ENCODE measurements around the gene CCDC188. TPM values are rescaled to one million over a fixed set of nuclear protein-coding genes. Genes with fewer than 3 reads are reported as not detected.
A peak's percentile ranks its signal among the peaks of the same experiment; 100 is the strongest.

Gene CCDC188
- total and polyA plus RNA-seq, 2 of the 8 experiments (the other 6 are each of a cell fraction or from before 2014, with no cell fraction given), result not detected

DNA sequence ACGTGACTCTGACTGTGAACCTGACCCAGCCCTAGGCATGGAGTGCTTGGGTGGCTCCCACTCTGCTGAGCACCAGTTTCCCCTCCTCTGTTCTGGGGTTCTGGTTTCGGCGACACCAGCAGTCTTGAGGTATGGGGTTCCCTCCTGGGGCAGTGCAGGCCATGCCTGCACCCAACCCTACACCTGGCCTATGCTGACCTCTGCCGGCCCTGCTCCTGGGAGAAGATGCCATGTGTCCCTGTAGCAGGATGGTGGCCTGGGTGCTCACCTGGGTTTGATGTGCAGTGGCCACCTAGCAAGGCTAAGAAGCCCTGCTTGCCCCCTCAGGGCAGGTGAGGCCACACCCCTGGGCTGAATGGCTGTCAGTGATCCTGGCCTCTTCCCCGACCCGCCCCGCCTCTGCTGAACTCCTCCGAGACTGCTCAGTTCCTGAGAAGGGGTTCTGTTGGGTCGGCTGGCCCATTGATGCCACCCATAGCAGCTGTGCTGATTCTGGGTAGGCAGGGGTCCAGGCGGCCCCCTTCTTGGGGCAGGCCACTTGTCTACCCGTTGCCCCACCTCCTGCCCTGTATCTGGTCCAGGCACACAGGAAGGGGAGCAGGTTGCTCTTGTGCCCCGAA, 16.8 kb downstream of the CCDC188 start:
- Histone ChIP-seq H3K4me2 (ENCODE audit: insufficient read depth in 1 of 2, low read depth in 2 of 2, low read length in 2 of 2) (no peak overlapping the region), H4K5ac (ENCODE audit: insufficient read length, low read depth, low read length) (no peak overlapping the region), H3K79me2 (ENCODE audit: control insufficient read depth in 1 of 2, insufficient read depth in 2 of 2, low read length in 2 of 2) (peaks cover 0 to 21% of the 10 kb centered on the region in 2 experiments; a peak in 3 of 4 replicates), H3K79me1 (ENCODE audit: low read depth, low read length) (peaks cover 17% of the 10 kb centered on the region), H3K4me3 (ENCODE audit: extremely low read depth in 1 of 4, insufficient read depth in 2 of 4, low read depth in 3 of 4, low read length in 4 of 4) (no peak overlapping the region), H3K56ac (replicated peaks; ENCODE audit: insufficient read length, low read depth, low read length) (no peak overlapping the region), H3K9ac (replicated peaks in 1 of 4; ENCODE audit: extremely low read depth in 1 of 4, low read depth in 3 of 4, low read length in 3 of 4) (no peak overlapping the region), H3K23ac (ENCODE audit: insufficient read length) (no peak overlapping the region), H3K4me1 (replicated peaks in 1 of 4; ENCODE audit: control insufficient read depth in 3 of 4, insufficient read depth in 4 of 4, low read length in 3 of 4) (peaks cover 0 to 12% (median 7%) of the 10 kb centered on the region in 4 experiments; a peak in 4 of 7 replicates), H2BK5ac (ENCODE audit: low read depth, low read length) (no peak overlapping the region), H4K20me1 (replicated peaks in 1 of 2; ENCODE audit: control insufficient read depth in 1 of 2, insufficient read depth in 2 of 2, low read length in 2 of 2) (peaks cover 13 to 28% of the 10 kb centered on the region in 2 experiments), H2BK120ac (replicated peaks; ENCODE audit: low read depth, low read length) (no peak overlapping the region), H3K27me3 (replicated peaks in 1 of 4; ENCODE audit: control insufficient read depth in 3 of 4, extremely low read depth in 1 of 4, insufficient read depth in 3 of 4, low read length in 3 of 4) (no peaks in the 10 kb centered on the region; a peak in 2 of 7 replicates), H3K27ac (ENCODE audit: low read depth, low read length) (no peak overlapping the region), H3K4ac (replicated peaks; ENCODE audit: insufficient read length, low read depth, low read length) (no peak overlapping the region), H2BK15ac (ENCODE audit: low read length) (no peak overlapping the region), H2BK12ac (ENCODE audit: low read depth, low read length) (no peak overlapping the region), H2BK20ac (ENCODE audit: low read length) (no peak overlapping the region), H3K23me2 (ENCODE audit: low read depth, low read length) (peaks cover 7% of the 10 kb centered on the region; the same call in 1 of the 2 replicates), H3K36me3 (ENCODE audit: control insufficient read depth in 2 of 4, insufficient read depth in 4 of 4, low read length in 3 of 4) (no peaks in the 10 kb centered on the region), H2AFZ (ENCODE audit: low read length) (no peak overlapping the region), H4K8ac (ENCODE audit: extremely low read depth, insufficient read depth, low read length) (no peak overlapping the region), H3K18ac (ENCODE audit: extremely low read depth, low read length) (no peak overlapping the region), H3K9me3 (ENCODE audit: insufficient read depth in 2 of 2, low read depth in 1 of 2, low read length in 1 of 2) (no peaks in the 10 kb centered on the region), H4K91ac (replicated peaks; ENCODE audit: insufficient read length, low read length) (no peak overlapping the region), H2AK5ac (ENCODE audit: low read depth, low read length) (no peak overlapping the region), H3K14ac (ENCODE audit: insufficient read length) (no peak overlapping the region)
- TF ChIP-seq, protein P1, sequence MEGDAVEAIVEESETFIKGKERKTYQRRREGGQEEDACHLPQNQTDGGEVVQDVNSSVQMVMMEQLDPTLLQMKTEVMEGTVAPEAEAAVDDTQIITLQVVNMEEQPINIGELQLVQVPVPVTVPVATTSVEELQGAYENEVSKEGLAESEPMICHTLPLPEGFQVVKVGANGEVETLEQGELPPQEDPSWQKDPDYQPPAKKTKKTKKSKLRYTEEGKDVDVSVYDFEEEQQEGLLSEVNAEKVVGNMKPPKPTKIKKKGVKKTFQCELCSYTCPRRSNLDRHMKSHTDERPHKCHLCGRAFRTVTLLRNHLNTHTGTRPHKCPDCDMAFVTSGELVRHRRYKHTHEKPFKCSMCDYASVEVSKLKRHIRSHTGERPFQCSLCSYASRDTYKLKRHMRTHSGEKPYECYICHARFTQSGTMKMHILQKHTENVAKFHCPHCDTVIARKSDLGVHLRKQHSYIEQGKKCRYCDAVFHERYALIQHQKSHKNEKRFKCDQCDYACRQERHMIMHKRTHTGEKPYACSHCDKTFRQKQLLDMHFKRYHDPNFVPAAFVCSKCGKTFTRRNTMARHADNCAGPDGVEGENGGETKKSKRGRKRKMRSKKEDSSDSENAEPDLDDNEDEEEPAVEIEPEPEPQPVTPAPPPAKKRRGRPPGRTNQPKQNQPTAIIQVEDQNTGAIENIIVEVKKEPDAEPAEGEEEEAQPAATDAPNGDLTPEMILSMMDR (IDR thresholded peaks at IDR 0.05; ENCODE audit: control extremely low read depth in 1 of 3, insufficient read depth in 1 of 3, low read depth in 1 of 3, low read length in 3 of 3), result 0 out of 4 replicates have a peak, but pooled peaks of 1 of the 3 experiments have one; percentile 0
- TF ChIP-seq CHD2 (IDR thresholded peaks at IDR 0.05; ENCODE audit: low read length), result no peak
- 80% methylated on average over 12 of the region's 12 CpGs; no CpG with 5 or more reads in 1 of the 2 experiments for WGBS, 2 experiments (ENCODE audit: extremely low coverage in 1 of 2, insufficient coverage in 1 of 2, insufficient read length in 1 of 2, insufficient replicate concordance in 2 of 2, low coverage in 1 of 2, low lambda C conversion rate in 2 of 2, missing lambda C conversion rate in 1 of 2)
- CTCF ChIA-PET (ENCODE audit: partially characterized antibody), result no interaction called here
- POLR2A ChIA-PET (ENCODE audit: partially characterized antibody), result interaction anchor here (6.3 to 10.1 kb wide), 2 partner anchors 7 to 15 kb away, joined by 40 to 104 read pairs; partner anchors contain the start of gene TRMT2A
- FAIRE-seq (no peak), DNase-seq (ENCODE audit: low read depth in 1 of 2, low spot score in 2 of 2) (no peak)
